H9 (cell line): ENCODE data around the gene STN1. TPM values are rescaled to one million over a fixed set of nuclear protein-coding genes. Genes with fewer than 3 reads are reported as not detected.

Experiments
- DNase-seq: peaks from one replicate; pipeline ENCODE4 v3.0.0-alpha.2; 2017
- H2AFZ ChIP-seq: one replicate; pipeline ENCODE4 v1.6.1; 2013; ENCODE audit warnings: mild to moderate bottlenecking, low read length, control low read depth, moderate library complexity
- H2AK5ac ChIP-seq: 2 replicates; pipeline ENCODE4 v1.6.1; 2013; ENCODE audit warnings: low read length, control low read depth, mixed read lengths; ENCODE audit not compliant: insufficient read length
- H2BK120ac ChIP-seq: one replicate; pipeline ENCODE4 v1.6.1; 2013; ENCODE audit warnings: low read depth, mild to moderate bottlenecking, low read length, control low read depth, inconsistent platforms; ENCODE audit not compliant: poor library complexity, severe bottlenecking
- H2BK12ac ChIP-seq: 2 replicates; pipeline ENCODE4 v1.6.1; 2013; ENCODE audit warnings: low read length, control low read depth, mixed read lengths, low read depth; ENCODE audit not compliant: insufficient read length
- H2BK15ac ChIP-seq: 2 replicates; pipeline ENCODE4 v1.6.1; 2013; ENCODE audit warnings: low read depth, low read length, control low read depth
- H2BK20ac ChIP-seq: one replicate; pipeline ENCODE4 v1.6.1; 2013; ENCODE audit warnings: low read depth, mild to moderate bottlenecking, low read length, control low read depth, inconsistent platforms; ENCODE audit not compliant: poor library complexity, severe bottlenecking
- H2BK5ac ChIP-seq: 2 replicates; pipeline ENCODE4 v1.6.1; 2013; ENCODE audit warnings: low read length, control low read depth, mixed read lengths; ENCODE audit not compliant: insufficient read length
- H3K14ac ChIP-seq: 2 replicates; pipeline ENCODE4 v1.6.1; 2013; ENCODE audit warnings: low read length, control low read depth; ENCODE audit not compliant: insufficient read depth
- H3K18ac ChIP-seq: 2 replicates; pipeline ENCODE4 v1.6.1; 2013; ENCODE audit warnings: low read depth, mild to moderate bottlenecking, mixed read lengths, low read length, control low read depth; ENCODE audit not compliant: insufficient read length
- H3K23ac ChIP-seq: 2 replicates; pipeline ENCODE4 v1.6.1; 2013; ENCODE audit warnings: low read length, control low read depth, mixed read lengths, low read depth; ENCODE audit not compliant: insufficient read length
- H3K23me2 ChIP-seq: 2 replicates; pipeline ENCODE4 v1.6.1; 2013; ENCODE audit warnings: low read depth, mild to moderate bottlenecking, mixed read lengths, low read length, control low read depth; ENCODE audit not compliant: insufficient read length, poor library complexity, severe bottlenecking
- H3K27ac ChIP-seq: 2 replicates; pipeline ENCODE4 v1.5.1; 2013; ENCODE audit warnings: low read length, control low read depth, mixed read lengths, low read depth; ENCODE audit not compliant: insufficient read length
- H3K27me3 ChIP-seq: 2 replicates; pipeline ENCODE4 v1.6.1; 2013; ENCODE audit warnings: low read length, control low read depth, inconsistent platforms; ENCODE audit not compliant: insufficient read depth
- H3K4ac ChIP-seq: 2 replicates; pipeline ENCODE4 v1.6.1; 2013; ENCODE audit warnings: low read depth, mild to moderate bottlenecking, control low read depth, inconsistent platforms, low read length, moderate library complexity
- H3K4me1 ChIP-seq: 2 replicates; pipeline ENCODE4 v1.6.1; 2013; ENCODE audit warnings: low read length, control low read depth, inconsistent platforms; ENCODE audit not compliant: insufficient read depth
- H3K4me2 ChIP-seq: 2 replicates; pipeline ENCODE4 v1.6.1; 2013; ENCODE audit warnings: low read length, control low read depth, mixed read lengths; ENCODE audit not compliant: insufficient read length, insufficient read depth
- H3K56ac ChIP-seq: 2 replicates; pipeline ENCODE4 v1.6.1; 2013; ENCODE audit warnings: low read depth, mild to moderate bottlenecking, mixed read lengths, low read length, control low read depth; ENCODE audit not compliant: insufficient read length
- H3K79me1 ChIP-seq: 2 replicates; pipeline ENCODE4 v1.6.1; 2013; ENCODE audit warnings: low read depth, mild to moderate bottlenecking, moderate library complexity, low read length, control low read depth, inconsistent platforms; ENCODE audit not compliant: insufficient read depth, poor library complexity, severe bottlenecking
- H3K79me2 ChIP-seq: 2 replicates; pipeline ENCODE4 v1.6.1; 2013; ENCODE audit warnings: low read length, control low read depth, inconsistent platforms; ENCODE audit not compliant: insufficient read depth
- H3K9ac ChIP-seq: 2 replicates; pipeline ENCODE4 v1.6.1; 2013; ENCODE audit warnings: low read length, control low read depth, mixed read lengths; ENCODE audit not compliant: insufficient read length; ENCODE audit errors: extremely low read depth
- H3K9me3 ChIP-seq: one replicate; pipeline ENCODE4 v1.6.1; 2013; ENCODE audit warnings: low read depth, low read length, inconsistent platforms; ENCODE audit not compliant: control insufficient read depth
- H3T11ph ChIP-seq: one replicate; pipeline ENCODE4 v1.6.1; 2013; ENCODE audit warnings: mild to moderate bottlenecking, low read length, control low read depth, inconsistent platforms
- H4K20me1 ChIP-seq: one replicate; pipeline ENCODE4 v1.6.1; 2013; ENCODE audit not compliant: control insufficient read depth, insufficient read length, insufficient read depth
- H4K5ac ChIP-seq: 2 replicates; pipeline ENCODE4 v1.6.1; 2013; ENCODE audit warnings: low read depth, mild to moderate bottlenecking, mixed read lengths, low read length, control low read depth; ENCODE audit not compliant: insufficient read length
- H4K8ac ChIP-seq: replicated peaks from 2 replicates; pipeline ENCODE4 v1.6.1; 2013; ENCODE audit warnings: low read length, control low read depth, mixed read lengths, low read depth; ENCODE audit not compliant: insufficient read length
- H4K91ac ChIP-seq: 2 replicates; pipeline ENCODE4 v1.6.1; 2013; ENCODE audit warnings: low read depth, mild to moderate bottlenecking, moderate library complexity, mixed read lengths, low read length, control low read depth; ENCODE audit not compliant: insufficient read length
- H3K27ac Mint-ChIP-seq, 3 experiments: 2 replicates in 2 of 3; 3 replicates in 1 of 3; pipeline ENCODE4 v1.8.0; 2020 to 2021; ENCODE audit warnings: mixed read lengths in 3 of 3, mild to moderate bottlenecking in 1 of 3, moderate library complexity in 1 of 3
- H3K27me3 Mint-ChIP-seq: 2 replicates; pipeline ENCODE4 v1.8.0; 2021; ENCODE audit warnings: low read depth, mild to moderate bottlenecking, moderate library complexity, mixed read lengths
- H3K36me3 Mint-ChIP-seq, 3 experiments: 2 replicates in 2 of 3; 3 replicates in 1 of 3; pipeline ENCODE4 v1.8.0; 2020 to 2021; ENCODE audit warnings: low read depth in 3 of 3, mixed read lengths in 3 of 3; ENCODE audit not compliant: insufficient read depth in 1 of 3
- H3K4me1 Mint-ChIP-seq, 2 experiments: 2 replicates each; pipeline ENCODE4 v1.8.0; 2020; ENCODE audit warnings: mixed read lengths in 2 of 2
- H3K4me3 Mint-ChIP-seq, 2 experiments: 2 replicates in 1 of 2; 3 replicates in 1 of 2; pipeline ENCODE4 v1.8.0; 2020 to 2021; ENCODE audit warnings: mild to moderate bottlenecking in 2 of 2, mixed read lengths in 2 of 2, moderate library complexity in 1 of 2
- H3K9me3 Mint-ChIP-seq, 2 experiments: 2 replicates in 1 of 2; 3 replicates in 1 of 2; pipeline ENCODE4 v1.8.0; 2020; ENCODE audit warnings: mild to moderate bottlenecking in 2 of 2, mixed read lengths in 2 of 2, moderate library complexity in 1 of 2
- CTCF ChIP-seq: fragments of 200-600 bp; sonication (generic); conservative IDR thresholded peaks from 3 replicates; pipeline ENCODE4 v1.8.0; 2021; ENCODE audit warnings: antibody characterized with exemption, mild to moderate bottlenecking
- WGBS: extraction: QIAGEN DNeasy Blood & Tissue Kit; methylation state at CpG from one replicate; pipeline ENCODE4 v1.1.7; 2013; ENCODE audit warnings: missing lambda C conversion rate, low lambda C conversion rate, mixed read lengths; ENCODE audit not compliant: insufficient read length; ENCODE audit errors: extremely low coverage; 5-methylcytosine and 5-hydroxymethylcytosine counted together
- total RNA-seq: library from RNA; stranded (reverse); gene quantifications from 2 replicates; pipeline ENCODE4 v1.2.1, GENCODE V29; 2021

Gene STN1
- total RNA-seq, 1 experiment from 2014 or later, result 11.3 TPM

DNA sequence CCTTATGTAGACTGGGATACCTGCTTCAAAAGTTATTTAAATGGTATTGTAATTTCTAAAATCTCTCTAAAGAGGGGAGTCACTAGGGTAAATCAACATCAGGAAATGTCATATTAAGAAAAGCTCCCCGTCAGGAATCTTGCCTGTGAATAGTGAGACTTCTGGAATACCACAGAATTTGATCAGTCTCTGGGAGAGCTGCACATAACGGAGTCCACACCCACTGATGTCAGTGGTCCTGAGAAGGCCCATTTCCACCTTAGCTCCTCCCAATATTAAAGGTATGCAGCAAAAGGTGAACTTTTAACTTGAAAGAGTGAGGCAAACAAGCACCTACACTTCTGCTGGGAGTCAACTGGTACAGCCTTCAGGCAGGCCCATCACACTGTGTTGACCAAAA lies 27.3 kb downstream of the STN1 start:
- Mint-ChIP-seq H3K4me3 (no peak overlapping the region), H3K9me3 (no peaks in the 10 kb centered on the region), H3K4me1 (peaks cover 11 to 12% of the 10 kb centered on the region in 2 experiments), H3K27ac (peak overlapping the region in 1 of 3 experiments; percentile 85; a peak in 3 of 7 replicates), H3K36me3 (peaks cover 0 to 9% (median 0%) of the 10 kb centered on the region in 3 experiments; a peak in 5 of 7 replicates), H3K27me3 (no peaks in the 10 kb centered on the region)
- Histone ChIP-seq H3K56ac (no peak overlapping the region), H3K23ac (no peak overlapping the region), H3K27me3 (no peaks in the 10 kb centered on the region), H4K8ac (no peak overlapping the region), H3K4me1 (no peaks in the 10 kb centered on the region), H3K79me2 (no peaks in the 10 kb centered on the region), H2BK120ac (no peak overlapping the region), H3K27ac (no peak overlapping the region), H3K14ac (no peak overlapping the region), H2AK5ac (no peak overlapping the region), H4K91ac (no peak overlapping the region), H3K4me2 (no peak overlapping the region), H2BK15ac (no peak overlapping the region), H3K79me1 (no peaks in the 10 kb centered on the region), H2BK12ac (no peak overlapping the region), H4K5ac (no peak overlapping the region), H3K23me2 (no peaks in the 10 kb centered on the region), H2AFZ (no peak overlapping the region), H2BK5ac (no peak overlapping the region), H3T11ph (no peak overlapping the region), H3K9me3 (no peaks in the 10 kb centered on the region), H3K4ac (no peak overlapping the region), H3K9ac (no peak overlapping the region), H4K20me1 (no peaks in the 10 kb centered on the region), H2BK20ac (no peak overlapping the region), H3K18ac (no peak overlapping the region)
- no peak for TF ChIP-seq CTCF
- WGBS, result no CpG with 5 or more reads among the region's 2 CpGs
- DNase-seq, result no peak
